Retinal pigment epithelial cell (primary cell): ENCODE data around the gene ARHGEF17.

ENCODE experiments used
- DNase-seq: peaks from one replicate; pipeline ENCODE4 v3.0.0-alpha.2; 2010; ENCODE audit warnings: low read depth
- H3K4me3 ChIP-seq: 2 replicates; pipeline ENCODE4 v1.5.1; 2011; ENCODE audit warnings: mild to moderate bottlenecking, low read length, control low read depth, moderate library complexity
- CTCF ChIP-seq: conservative IDR thresholded peaks from 2 replicates; pipeline ENCODE4 v1.5.1; 2011; ENCODE audit warnings: low read depth, low read length, control low read depth, inconsistent platforms

Gene ARHGEF17

GRCh38 chr11:73288873-73289707, 19.0 kb upstream of the ARHGEF17 start:
- H3K4me3 ChIP-seq = peak overlapping the region; percentile 27
- peak; percentile 98 for TF ChIP-seq CTCF
- peak; percentile 64 for DNase-seq

GRCh38 chr11:73290536-73290935, 17.5 kb upstream of the ARHGEF17 start:
- H3K4me3 ChIP-seq = no peak overlapping the region
- DNase-seq = no peak
- TF ChIP-seq CTCF = no peak

- TF ChIP-seq CTCF = no peak
- no peak overlapping the region for H3K4me3 ChIP-seq
- no peak for DNase-seq
These were observed 16.9 kb upstream of the ARHGEF17 start for GRCh38 chr11:73291196-73291595.

GRCh38 chr11:73291781-73292524, 16.1 kb upstream of the ARHGEF17 start:
- H3K4me3 ChIP-seq = no peak overlapping the region
- no peak for DNase-seq
- no peak for TF ChIP-seq CTCF

- no peak for DNase-seq
- no peak for TF ChIP-seq CTCF
- H3K4me3 ChIP-seq = no peak overlapping the region
These were observed 15.6 kb upstream of the ARHGEF17 start for GRCh38 chr11:73292525-73292894.

GRCh38 chr11:73293356-73293936, 14.6 kb upstream of the ARHGEF17 start:
- H3K4me3 ChIP-seq = no peak overlapping the region
- TF ChIP-seq CTCF = no peak
- DNase-seq = no peak
